HG03066 (cell line): ENCODE data around the gene CDC37.
"Not testable (repeated sequence)": the region's sequence is repeated elsewhere in the genome, so short reads cannot be mapped to it uniquely, and the experiment has no call there.

Experiments used
- ATAC-seq: cut with Tn5 transposase; IDR thresholded peaks from one replicate; pipeline ENCODE4 v1.9.1; 2021; ENCODE audit warnings: low read depth; ENCODE audit not compliant: unreplicated experiment

Gene CDC37

DNA sequence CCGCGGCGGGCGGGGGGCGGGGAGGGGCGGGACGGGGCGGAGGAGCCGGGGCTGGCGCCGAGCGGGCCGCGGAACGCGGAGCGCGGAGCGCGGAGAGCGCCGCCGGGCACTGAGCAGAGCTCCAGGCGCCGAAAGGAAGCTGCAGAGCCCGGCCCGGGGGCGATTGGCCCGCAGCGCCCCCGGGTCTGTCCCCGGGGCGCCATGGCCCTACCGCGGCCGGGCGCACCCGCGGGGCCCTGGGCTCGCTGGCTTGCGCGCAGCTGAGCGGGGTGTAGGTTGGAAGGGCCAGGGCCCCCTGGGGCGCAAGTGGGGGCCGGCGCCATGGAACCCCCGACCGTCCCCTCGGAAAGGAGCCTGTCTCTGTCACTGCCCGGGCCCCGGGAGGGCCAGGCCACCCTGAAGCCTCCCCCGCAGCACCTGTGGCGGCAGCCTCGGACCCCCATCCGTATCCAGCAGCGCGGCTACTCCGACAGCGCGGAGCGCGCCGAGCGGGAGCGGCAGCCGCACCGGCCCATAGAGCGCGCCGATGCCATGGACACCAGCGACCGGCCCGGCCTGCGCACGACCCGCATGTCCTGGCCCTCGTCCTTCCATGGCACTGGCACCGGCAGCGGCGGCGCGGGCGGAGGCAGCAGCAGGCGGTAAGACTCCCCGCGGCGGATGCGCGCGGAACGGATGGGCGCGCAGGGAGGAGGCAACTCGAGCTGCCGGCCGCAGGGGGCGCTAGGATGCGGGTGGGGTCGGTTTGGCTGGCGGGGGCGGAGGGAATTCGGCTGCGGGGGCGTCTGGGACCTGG is 17.3 kb upstream of the CDC37 start, which contains the start of gene PDE4A:
Gene PDE4A (plus strand): TSS at position 95 of the 796 bp plus-strand sequence. CDS start 227 bp downstream, at position 322.
- ATAC-seq = no peak

DNA sequence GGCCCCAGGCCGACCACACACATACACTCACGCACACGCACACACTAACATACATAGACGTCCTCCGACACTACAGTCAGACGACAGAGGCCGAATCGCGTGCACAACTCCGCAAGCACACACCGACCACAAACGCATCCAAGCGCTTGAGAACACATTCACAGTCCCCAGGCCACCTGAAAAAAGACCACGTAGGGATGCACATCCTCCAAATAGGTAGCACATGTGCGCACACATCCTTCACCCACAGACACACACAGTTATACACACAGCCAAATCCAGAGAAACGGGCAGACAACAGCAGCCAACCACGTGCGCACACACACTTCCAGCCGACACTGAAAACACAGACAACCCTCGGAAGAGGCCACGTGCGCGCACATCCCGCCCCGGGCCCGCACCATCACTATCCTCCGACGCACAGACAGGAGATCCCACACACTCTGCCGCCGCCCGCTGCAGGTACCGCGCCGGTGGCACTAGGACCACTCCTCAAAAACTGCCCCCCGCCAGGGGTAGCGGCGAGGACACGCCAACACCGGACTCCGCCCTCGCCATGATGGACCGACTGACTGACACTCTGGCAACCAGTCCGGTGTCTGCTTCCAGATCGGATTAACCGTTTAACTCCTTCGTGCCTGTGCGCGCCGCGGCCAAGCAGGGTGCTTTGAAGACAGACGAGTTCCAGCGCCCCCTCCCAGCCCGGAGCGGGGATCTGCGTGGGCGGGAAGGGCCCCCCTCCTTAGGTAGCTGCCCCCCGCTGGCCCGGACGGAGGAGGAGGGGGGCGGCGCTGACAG is 16.5 kb upstream of the CDC37 start:
- no peak for ATAC-seq

DNA sequence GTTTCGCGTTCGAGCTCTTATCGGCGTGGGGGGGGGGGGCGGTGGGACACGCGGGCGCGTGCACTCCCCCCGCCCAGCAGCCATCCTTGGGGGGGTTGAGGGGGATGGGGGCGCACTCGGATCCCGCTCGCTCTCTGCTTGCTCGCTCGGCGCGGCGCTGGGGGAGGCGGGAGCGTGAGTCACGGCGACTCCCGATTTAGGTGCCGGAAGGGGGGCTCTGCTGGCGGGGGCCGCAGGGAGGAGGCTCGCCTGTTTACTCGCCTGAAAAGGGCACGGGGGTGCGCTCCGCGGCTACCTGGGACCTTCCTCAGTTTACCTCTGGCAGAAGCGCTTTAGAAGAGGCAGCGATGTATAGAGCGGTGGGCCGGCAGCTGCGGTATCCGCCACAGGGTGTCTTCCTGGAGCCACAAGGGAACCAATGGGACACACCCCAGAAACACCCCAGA is 15.9 kb upstream of the CDC37 start:
- no peak for ATAC-seq

DNA sequence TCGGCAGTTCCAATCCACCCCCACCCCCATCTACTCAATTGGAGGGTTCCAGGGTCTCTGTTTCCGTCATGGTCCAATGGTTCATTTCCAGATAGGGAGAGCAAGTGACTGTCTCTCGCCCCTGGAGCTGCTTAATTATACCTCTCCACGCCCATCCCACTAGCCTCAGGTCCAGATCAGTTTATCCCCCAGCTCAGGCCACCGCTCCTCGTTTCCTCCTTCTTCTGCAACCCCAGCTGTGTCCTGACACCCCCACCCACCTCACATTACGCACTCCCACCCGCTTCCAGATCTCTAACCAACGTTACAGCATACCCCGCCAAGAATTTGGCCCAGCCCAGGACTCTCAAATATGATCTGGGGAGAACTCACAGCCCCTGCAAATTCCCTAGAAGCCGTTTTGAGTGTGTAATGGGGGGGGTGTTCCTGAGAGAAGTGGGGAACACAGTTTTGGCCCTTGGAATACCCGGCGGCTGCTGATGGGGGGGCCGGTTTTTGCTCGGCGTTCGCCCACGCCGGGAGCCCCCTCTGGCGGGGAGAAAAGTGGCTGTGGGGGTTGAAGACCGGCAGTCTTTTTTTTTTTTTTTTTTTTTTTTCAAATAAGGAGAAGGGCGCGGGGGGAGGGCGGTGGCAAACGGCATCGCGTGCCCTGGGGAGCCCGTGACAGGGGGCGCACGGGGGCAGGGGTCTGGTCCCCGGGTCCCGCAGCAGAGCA is 15.3 kb upstream of the CDC37 start:
- no peak for ATAC-seq

DNA sequence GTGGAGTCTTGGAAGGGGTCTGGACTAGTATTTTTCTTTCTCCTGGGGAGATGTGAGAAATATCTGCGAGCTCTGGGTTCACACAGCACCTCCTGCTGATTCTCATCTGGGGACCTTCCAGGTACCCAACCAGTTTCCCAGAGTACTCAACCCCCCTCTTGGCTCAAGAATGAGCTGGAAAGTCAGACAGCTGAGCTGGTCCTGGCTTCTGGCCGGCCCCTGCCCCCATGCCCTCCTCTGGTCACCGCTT is 14.8 kb upstream of the CDC37 start:
- no peak for ATAC-seq

DNA sequence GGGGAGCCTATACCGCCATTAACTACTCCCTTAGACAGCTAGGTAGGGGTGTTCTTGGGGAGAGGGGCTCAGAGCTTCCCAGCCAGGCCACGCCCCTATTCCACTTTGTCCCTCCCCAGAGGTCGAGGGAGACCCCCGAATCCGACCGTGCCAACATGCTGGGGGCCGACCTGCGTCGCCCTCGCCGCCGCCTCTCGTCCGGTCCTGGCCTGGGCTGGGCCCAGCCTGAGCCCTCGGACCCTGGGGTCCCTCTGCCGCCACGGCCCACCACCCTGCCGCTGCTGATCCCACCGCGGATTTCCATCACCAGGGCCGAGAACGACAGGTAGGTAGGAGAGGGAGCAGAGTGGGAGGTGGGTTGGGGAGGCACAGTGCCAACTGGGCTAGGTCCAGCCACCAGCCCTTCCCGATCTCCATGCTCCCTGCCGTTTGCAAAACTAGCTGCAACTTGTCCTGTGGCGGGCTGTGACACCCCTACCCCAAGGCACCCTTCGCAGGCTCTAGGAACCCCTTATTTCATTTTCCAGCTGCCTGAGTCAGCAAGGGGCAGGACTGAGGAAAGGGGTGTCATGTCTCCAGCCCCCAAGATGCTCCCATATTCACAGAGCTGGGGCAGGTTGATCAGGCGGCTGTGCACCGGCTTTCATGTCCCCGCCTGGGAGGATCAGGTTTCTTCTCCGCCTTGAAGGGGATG is 14.3 kb upstream of the CDC37 start:
- ATAC-seq = no peak

DNA sequence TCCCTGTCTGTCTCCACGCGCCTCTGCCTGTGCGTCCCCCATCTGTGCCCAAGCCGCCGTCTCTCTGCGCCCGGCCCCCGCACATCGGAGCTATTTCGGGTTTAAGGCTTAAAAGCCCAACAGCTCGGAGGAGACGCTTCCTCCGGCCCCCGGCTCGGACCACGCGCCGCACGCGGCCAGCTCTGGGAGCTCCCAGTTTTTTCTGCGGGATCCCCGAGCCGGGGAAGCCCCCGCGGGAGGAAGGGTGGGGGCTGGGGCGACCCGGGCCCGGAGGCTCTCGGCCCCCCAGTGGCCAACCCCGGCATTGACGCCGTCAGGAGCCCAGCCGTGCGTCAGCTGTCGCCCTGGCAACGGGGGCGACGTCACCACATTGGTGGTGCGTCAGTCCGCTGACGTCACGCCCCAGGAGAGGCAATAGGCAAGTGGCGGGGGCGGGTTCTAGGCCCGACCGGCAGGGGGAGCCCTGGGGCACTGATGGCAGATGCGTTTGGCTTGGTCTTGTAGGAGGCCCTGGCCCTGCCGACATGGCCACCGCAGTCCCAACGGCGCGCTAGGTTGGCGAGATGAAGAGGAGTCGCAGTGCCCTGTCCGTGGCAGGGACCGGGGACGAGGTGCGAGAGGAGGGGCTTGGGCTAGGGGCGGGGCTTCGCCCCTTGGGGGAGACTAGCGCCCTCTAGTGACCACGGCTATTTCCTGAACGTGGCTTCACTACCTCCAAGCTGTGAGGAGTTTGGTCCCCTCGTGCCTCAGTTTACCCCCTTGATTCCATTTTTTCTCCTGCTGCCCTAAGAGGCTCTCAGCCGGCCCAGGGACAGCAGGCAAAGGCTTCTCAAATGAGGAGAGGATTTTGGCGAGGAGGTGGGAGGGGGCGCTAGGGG is 13.3 kb upstream of the CDC37 start:
- ATAC-seq = no peak

DNA sequence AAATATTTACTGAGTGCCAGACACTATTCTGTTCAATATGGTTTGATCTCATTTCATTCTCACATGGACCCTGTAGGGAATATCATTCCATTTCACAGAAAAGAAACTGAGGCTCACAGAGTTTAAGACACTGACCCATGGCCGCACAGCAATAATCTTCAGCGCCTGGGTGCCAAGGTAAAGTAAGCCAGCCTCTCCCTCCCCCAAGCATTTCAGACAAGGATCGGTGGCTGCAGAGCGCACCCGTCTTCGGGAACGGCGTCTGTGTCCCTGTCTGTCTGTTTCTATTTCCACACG is 12.7 kb upstream of the CDC37 start:
- no peak for ATAC-seq

DNA sequence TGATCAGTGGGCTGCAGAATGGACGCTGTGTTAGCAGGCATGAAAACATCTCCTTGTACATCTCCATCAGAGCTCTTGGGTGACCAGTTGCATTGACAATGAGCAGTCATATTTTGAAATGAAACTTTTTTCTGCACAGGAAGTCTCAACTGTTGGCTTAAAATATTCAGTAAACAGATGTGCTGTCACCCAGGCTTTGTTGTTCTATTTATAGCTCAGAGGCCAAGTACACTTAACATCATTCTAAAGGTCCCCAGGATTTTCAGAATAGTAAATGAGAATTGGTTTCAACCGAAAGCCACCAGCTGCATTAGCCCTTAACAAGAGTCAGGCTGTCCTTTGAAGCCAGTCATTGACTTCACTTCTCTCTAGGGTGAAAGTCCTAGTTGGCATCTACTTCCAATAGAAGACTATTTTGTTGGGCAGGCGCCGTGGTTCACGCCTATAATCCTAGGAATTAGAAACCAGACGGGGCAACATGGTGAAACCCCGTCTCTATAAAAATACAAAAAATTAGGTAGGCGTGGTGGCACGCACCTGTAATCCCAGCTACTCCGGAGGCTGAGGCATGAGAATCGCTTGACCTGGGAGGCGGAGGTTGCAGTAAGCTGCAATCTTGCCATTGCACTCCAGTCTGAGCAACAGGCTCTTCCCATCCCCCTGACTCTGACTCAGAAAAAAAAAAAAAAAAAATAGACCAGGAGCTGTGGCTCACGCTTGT is 9.1 kb upstream of the CDC37 start:
- ATAC-seq = peak; percentile 61

DNA sequence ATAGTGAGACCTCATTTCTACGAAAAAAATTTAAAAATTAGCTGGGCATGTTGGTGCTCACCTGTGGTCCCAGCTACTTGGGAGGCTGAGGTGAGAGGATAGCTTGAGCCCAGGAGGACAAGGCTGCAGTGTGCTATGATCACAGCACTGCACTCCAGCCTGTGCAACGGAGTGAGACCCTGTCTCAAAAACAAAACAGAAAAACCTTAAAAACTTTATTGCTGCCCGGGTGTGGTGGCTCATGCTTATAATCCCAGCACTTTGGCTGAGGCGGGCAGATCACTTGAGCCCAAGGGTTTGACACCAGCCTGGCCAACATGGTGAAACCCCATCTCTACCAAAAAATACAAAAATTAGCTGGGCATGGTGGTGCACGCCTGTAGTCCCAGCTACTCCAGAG is 7.9 kb upstream of the CDC37 start:
- ATAC-seq = not testable (repeated sequence)

DNA sequence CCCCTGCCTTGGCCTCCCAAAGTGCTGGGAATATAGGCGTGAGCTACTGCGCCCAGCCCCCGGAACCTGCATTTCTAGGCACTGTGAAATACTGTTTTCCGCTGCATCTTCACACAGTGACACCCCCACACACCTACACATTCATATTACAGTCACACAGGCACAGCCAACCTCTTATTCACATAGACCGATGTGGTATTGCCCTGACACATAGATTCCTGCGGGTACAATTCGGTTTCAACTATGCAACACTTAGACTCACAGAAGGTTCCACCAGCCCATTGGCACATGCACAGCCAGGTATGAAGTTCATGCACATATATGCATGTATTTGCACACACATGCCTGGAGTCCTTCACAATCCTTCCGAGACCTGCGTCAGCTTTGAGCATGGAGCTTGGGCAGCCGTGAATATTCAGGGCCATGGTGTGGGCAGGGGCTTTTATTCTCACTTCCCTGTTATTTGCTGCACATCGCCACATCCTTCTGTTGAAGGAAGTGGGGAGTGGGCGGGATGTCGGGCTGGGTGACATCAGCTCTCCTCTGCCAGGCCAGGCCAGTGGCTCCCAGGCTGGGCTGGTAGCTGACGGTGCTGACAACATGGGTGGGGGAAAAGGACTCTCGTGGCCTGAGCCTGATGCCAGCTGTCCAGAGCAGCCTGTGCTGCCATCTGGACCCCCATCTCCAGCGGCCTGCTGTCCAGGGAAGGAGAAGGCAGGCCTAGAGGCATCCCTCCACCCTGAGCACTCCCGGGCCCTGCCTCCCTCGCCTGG is 5.4 kb upstream of the CDC37 start:
- ATAC-seq = no peak

DNA sequence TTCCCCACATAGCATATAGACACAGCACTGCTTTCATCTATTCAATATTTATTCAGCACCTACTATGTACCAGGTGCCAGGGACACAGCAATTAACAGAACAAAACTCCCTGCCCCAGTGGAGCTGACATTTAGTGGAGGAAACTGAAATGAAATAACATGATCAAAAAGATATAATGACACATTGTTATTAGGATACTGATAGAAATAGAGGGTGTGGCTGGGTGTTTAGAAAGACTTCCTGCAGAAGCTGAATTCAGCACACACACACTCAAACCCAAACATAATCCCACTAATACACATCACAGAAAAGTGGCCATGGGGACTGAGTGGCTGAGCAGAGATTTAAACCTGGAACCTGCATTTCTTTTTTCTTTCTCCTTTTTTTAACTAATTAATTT is 3.8 kb upstream of the CDC37 start:
- ATAC-seq = no peak

DNA sequence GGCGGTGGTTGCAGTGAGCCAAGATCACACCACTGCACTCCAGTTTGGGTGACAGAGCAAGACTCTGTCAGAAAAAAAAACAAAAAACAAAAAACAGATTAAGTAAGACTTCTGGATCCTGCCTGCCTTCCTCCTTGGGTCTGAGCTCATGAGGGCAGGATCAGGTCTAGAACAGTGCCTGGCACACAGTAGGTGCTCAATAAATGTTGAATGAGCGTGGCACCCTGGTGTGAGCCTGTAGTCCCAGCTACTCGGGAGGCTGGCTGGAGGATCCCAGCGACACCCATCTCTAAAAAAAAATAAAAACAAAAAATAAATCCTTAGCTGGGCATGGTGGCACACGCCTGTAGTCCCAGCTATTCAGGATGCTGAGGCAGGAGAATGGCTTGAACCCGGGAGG is 2.8 kb upstream of the CDC37 start:
- no peak for ATAC-seq

DNA sequence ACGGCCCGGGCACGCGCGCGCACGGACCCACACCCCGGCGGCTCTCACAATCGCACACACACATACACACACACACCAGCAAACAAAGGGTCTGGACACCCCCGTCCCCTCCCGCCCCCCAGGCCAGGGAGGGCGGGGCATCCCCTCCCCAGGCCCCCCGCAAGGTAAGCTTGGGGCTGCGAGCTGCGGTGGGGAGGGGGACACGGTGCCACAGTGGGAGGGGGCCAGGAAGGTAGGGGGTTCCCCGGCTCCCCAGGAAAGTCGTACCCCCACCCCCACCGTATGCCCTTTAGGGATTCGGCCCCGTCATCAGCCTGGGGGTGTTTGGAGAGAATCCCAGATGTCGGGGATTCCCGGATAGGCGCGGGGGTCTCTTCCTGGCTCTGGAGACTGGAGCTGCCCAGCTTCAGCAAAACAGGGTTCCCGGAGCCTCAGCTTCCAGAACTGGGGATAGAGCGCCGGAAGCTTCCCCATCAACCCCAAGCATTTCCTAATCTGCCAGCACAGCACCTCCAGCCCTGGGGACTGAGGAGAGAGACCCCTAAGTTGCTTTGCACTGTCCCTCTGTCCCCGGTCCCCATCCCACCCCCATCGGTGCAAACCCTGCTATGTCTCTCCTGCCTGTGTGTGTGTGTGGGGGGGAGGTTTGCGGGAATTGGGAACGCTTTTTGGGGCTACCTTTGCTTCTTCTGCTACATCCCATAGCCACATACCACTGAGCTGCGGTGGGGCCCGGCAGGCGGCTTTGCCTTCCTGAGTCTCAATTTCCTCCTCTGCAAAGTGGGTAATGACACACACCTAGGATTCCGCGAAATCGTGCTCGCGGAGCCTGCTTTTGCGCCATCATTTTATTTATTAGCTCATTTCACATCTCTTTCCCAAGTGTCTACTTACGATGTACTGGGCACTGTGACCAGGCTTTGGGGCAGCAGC is 1.8 kb upstream of the CDC37 start:
- ATAC-seq = no peak

DNA sequence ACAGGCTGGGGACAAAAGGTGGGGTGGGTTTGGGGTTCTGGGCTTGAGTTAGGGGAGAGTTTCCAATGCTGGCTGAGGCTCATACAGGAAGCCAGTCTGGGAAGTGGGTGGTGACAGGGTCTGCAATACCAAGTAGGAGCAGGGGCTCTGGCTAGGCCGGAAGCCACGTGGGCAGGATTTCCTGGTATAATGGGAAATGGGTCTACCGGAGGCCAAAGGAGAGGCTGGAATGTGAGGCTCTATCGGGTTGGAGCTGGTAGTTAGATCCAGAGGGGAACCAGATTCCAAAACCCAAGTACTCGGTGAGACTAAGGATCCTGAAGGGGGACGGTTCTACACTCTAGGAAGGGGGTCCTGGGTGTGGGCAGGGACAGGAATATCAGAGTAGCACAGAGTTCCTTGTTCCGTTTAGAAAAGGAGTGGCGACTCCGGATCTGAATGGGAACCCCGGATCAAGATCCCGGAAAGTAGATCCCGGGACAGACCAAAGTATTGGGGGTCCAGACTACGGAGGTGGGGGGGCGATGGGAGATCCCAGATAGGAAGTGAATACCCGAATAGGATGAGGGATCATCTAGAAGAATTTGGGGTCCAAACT is 802 bp downstream of the CDC37 start:
- no peak for ATAC-seq

DNA sequence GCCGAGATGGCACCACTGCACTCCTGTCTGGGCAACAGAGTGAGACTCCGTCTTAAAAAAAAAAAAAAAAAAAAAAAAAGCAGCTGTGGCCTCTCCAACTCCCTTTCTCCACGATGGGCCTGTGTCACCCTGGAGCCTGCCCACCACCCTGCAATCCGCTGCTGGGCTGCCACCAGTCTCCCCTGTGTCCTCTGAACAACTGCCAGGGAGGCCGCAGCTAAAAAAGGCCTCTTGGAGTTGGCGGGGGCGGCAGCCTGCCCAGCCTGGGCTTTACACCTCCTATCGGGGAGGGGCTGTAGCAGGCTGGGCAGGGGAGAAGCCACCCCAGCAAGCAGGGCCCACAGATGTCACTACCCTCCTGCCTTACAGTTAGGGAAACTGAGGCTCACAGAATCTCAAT is 3.5 kb downstream of the CDC37 start:
- no peak for ATAC-seq

DNA sequence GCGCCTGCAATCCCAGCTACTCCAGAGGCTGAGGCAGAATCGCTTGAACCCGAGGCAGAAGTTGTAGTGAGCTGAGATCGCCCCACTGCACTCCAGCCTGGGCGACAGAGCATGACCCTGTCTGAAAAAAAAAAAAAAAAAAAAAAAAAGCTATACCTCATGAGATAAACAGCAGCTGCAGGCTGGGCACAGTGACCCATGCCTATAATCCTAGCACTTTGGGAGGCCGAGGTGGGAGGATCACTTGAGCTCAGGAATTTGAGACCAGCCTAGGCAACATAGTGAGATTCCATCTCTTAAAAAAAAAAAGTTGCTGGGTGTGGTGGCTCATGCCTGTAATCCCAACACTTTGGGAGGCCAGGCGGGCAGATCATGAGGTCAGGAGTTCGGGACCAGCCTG is 4.0 kb downstream of the CDC37 start:
- ATAC-seq = not testable (repeated sequence)
